Esophagus squamous epithelium (tissue), 5 donors: ENCODE measurements around the gene PTPRS. TPM values are rescaled to one million over a fixed set of nuclear protein-coding genes. Genes with fewer than 3 reads are reported as not detected.

Experiments
- DNase-seq: peaks from one replicate; lab custom pipeline; 2025; lab: John Stamatoyannopoulos, UW
- H3K27ac ChIP-seq, 4 donors: fragments of 200-600 bp; sonication (generic); one replicate each; pipeline ENCODE4 v1.5.1; 2016 to 2019; ENCODE audit warnings: mild to moderate bottlenecking in 1 of 4
- H3K27me3 ChIP-seq, 4 donors: fragments of 200-600 bp; sonication (generic); 1 replicate in 3 of 4; 2 replicates in 1 of 4; pipeline versions ENCODE4 v1.5.1 to v1.6.0; 2017 to 2021; ENCODE audit warnings: antibody characterized with exemption in 1 of 4
- H3K36me3 ChIP-seq, 3 donors: fragments of 200-600 bp; sonication (generic); one replicate each; pipeline ENCODE4 v1.5.1; 2016 to 2019
- H3K4me1 ChIP-seq, 3 donors: fragments of 200-600 bp; sonication (generic); one replicate each; pipeline ENCODE4 v1.5.1; 2017 to 2019
- H3K4me3 ChIP-seq, 4 donors: fragments of 200-600 bp; sonication (generic); 1 replicate in 3 of 4; 2 replicates in 1 of 4; pipeline ENCODE4 v1.5.1; 2016 to 2019; ENCODE audit warnings: mild to moderate bottlenecking in 2 of 4, moderate library complexity in 1 of 4
- H3K9me3 ChIP-seq, 3 donors: fragments of 200-600 bp; sonication (generic); one replicate each; pipeline ENCODE4 v1.5.1; 2016 to 2019
- POLR2A ChIP-seq, 4 donors: fragments of 450-650 bp; IDR thresholded peaks; one replicate each; pipeline ENCODE4 v1.6.1; 2017; ENCODE audit warnings: antibody characterized with exemption in 4 of 4, mild to moderate bottlenecking in 4 of 4, moderate library complexity in 3 of 4
- WGBS, 2 donors: methylation state at CpG; one replicate each; pipeline ENCODE4 v1.1.5; 2018; 5-methylcytosine and 5-hydroxymethylcytosine counted together
- intact Hi-C: fragments of 100-400 bp; cut with DNase I; formaldehyde crosslinking; loops from one replicate; pipeline ENCODE4 v1.15.0; 2022
- total RNA-seq, 4 donors: library from RNA; depleted of rRNA; stranded (reverse); fragments of >200 nt; gene quantifications; one replicate each; pipeline ENCODE4 v1.1.0, GENCODE V29; 2016
- TF ChIP-seq, protein P1 (sequence below), 6 experiments: fragments of 450-650 bp in 4 of 6; fragments of 200-600 bp in 2 of 6; sonication (generic) in 2 of 6; IDR thresholded peaks; one replicate each; pipeline ENCODE4 v1.5.1; 2016 to 2019; ENCODE audit warnings: antibody characterized with exemption in 6 of 6, mild to moderate bottlenecking in 4 of 6, moderate library complexity in 4 of 6
- donor health status: DM: yes; HTN: yes; CAD: no.

The PTPRS gene
- total RNA-seq, 4 donors from 2014 or later = 61.7 to 173 (median 86.6) TPM

DNA sequence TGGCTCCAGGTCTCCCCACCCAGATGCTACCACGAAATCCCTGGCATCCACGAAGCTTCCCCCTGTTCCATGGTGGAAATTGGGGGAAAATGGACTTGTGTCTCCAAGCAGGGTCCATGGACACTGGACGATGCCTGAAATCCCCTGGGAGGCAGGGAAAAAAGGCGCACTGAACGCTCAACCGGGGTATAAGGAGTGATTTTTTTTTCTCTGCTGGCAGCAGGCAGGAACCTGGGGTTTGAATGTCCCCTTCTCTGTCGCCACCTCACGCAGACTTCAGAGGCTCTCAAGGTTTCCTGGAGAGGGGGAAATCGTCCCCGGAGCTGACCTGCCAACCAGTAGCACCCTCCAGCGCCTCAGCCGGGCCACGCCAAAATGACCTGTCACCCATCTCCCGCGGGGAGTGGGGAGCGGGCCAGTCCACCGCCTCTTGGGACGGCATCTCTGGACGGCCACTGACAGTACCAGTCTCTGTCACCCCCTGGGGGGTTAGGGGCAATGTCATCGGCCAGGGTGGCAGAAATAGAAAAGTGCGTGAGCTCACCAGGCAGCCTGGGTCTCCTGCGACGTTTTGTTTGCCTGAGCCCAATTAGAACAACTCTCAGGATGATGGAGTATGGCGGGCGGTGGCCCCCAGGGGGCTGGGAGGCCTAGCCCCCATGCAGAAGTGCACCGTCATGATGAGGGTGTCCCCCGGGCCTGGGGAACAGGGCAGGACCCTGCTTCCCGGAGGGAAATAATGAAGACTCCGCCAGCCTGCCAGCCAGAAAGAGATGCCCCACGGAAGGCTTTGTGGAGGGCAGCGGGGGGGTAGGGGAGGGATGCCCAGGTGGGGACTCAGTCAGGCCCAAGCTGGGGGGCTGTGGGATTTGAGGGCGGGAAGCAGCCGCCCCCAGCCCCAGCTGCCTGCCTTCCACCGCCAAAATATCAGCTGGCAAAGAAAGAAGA lies 2.6 kb downstream of the PTPRS start:
- Histone ChIP-seq H3K36me3 (no peaks in the 10 kb centered on the region), H3K4me1 (peaks cover 14 to 29% (median 28%) of the 10 kb centered on the region in 3 donors), H3K9me3 (no peaks in the 10 kb centered on the region), H3K27ac (no peak overlapping the region), H3K4me3 (no peak overlapping the region), H3K27me3 (peaks cover 6 to 91% (median 19%) of the 10 kb centered on the region in 4 donors)
- intact Hi-C loops = no loop called here
- 59 to 64% methylated on average over 12 to 15 of the region's 34 CpGs for WGBS, 2 donors
- DNase-seq = no peak
- TF ChIP-seq POLR2A (IDR thresholded peaks at IDR 0.05) = no peak
- TF ChIP-seq, protein P1, sequence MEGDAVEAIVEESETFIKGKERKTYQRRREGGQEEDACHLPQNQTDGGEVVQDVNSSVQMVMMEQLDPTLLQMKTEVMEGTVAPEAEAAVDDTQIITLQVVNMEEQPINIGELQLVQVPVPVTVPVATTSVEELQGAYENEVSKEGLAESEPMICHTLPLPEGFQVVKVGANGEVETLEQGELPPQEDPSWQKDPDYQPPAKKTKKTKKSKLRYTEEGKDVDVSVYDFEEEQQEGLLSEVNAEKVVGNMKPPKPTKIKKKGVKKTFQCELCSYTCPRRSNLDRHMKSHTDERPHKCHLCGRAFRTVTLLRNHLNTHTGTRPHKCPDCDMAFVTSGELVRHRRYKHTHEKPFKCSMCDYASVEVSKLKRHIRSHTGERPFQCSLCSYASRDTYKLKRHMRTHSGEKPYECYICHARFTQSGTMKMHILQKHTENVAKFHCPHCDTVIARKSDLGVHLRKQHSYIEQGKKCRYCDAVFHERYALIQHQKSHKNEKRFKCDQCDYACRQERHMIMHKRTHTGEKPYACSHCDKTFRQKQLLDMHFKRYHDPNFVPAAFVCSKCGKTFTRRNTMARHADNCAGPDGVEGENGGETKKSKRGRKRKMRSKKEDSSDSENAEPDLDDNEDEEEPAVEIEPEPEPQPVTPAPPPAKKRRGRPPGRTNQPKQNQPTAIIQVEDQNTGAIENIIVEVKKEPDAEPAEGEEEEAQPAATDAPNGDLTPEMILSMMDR (IDR thresholded peaks at IDR 0.05) = no peak

DNA sequence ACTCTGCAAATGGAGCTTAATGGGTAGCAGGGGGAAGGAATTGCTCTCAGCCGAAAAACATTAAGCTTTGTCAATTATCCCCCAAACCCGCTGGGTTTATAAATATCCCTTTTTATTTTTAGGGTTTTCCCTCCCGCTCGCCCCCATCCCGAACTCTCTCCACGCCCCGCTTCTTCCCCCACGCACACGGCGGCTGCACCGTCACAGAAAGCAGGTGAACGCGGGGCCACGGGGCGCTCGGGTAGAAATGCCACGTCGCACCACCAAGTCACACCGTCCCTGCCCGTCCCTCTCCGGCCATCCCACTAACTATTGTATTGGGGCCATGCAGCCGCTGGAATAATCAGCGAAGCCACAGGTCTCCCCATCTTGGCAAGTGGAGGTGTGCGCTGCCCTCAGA lies 3.5 kb downstream of the PTPRS start:
- Histone ChIP-seq H3K27me3 (peaks cover 6 to 94% (median 19%) of the 10 kb centered on the region in 4 donors), H3K4me3 (no peak overlapping the region), H3K27ac (no peak overlapping the region), H3K9me3 (no peaks in the 10 kb centered on the region), H3K36me3 (no peaks in the 10 kb centered on the region), H3K4me1 (peaks cover 14 to 29% (median 28%) of the 10 kb centered on the region in 3 donors)
- intact Hi-C loops = no loop called here
- no peak for DNase-seq
- 64 to 78% methylated on average over 6 to 21 of the region's 24 CpGs for WGBS, 2 donors
- TF ChIP-seq, protein P1 (IDR thresholded peaks at IDR 0.05) = no peak

DNA sequence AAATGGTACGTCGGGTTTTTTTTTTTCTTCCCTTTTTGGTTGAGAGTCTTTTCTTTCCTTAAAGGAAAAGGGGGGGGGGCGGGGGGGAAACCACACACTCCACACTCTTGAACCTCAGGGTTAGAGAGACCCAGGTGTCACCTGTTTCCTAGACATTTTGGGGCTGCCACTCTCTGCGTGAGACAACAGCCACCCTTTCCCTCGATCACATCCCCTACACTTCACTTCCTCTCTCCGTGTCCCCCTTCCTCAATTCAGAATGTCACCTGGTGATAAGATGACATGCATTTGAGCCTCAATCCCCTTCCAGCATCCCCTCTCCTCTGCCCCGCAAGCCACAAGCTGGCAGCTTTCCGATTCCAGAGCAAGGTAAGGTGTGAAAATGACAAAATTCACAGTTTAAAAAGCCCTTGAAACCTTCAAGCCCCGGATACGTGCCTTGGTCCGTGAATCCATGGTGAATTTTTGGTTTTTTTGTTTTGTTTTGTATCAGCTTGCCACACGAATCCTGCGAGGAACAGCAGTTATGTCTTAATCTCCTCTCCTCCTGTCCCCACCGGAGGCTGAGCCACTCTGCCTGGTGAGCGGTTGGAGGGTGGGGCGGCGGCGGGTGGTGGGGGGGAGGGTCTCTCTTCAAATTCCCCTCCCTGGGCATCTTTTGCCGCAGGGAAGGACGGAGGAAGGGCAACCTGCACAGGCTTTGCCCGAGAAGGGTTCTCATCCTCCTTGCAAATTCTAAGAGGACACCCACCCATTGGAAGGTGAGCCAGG lies 4.2 kb downstream of the PTPRS start:
- peaks cover 14 to 29% (median 28%) of the 10 kb centered on the region in 3 donors for H3K4me1 ChIP-seq
- WGBS, 2 donors = 36 to 41% methylated on average over 12 to 14 of the region's 21 CpGs
- peaks cover 6 to 87% (median 19%) of the 10 kb centered on the region in 4 donors for H3K27me3 ChIP-seq
- H3K36me3 ChIP-seq = no peaks in the 10 kb centered on the region
- TF ChIP-seq, protein P1 (IDR thresholded peaks at IDR 0.05) = no peak
- TF ChIP-seq POLR2A (IDR thresholded peaks at IDR 0.05) = no peak
- intact Hi-C loops = no loop called here
- DNase-seq = no peak
- H3K27ac ChIP-seq = no peak overlapping the region
- H3K9me3 ChIP-seq = no peaks in the 10 kb centered on the region
- H3K4me3 ChIP-seq = no peak overlapping the region

DNA sequence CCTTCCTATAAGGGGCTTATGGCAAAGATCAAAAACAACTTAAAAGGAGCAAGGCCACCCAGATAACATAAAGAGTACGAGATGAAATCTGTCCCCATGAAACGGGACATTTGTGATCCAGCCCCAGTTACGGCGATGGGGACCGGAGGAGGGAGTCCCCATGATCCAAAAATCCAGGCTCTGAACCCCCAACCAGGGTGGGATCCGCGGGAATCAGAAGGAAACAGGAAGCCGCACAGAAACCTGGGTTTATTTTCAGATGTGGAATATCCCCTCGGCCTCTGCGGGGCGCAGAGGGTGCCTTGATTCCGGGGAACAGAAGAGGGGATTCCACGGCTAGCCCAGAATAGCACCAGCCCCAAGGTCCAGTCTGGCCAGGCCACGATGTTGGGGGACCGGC lies 5.0 kb downstream of the PTPRS start:
- H3K27me3 ChIP-seq = peaks cover 6 to 79% (median 19%) of the 10 kb centered on the region in 4 donors
- intact Hi-C loops = no loop called here
- no peak overlapping the region for H3K27ac ChIP-seq
- H3K36me3 ChIP-seq = no peaks in the 10 kb centered on the region
- WGBS, 2 donors = 65 to 71% methylated on average over 10 to 15 of the region's 15 CpGs
- H3K9me3 ChIP-seq = no peaks in the 10 kb centered on the region
- DNase-seq = no peak
- TF ChIP-seq POLR2A (IDR thresholded peaks at IDR 0.05) = no peak
- TF ChIP-seq, protein P1 (IDR thresholded peaks at IDR 0.05) = no peak
- H3K4me3 ChIP-seq = no peak overlapping the region
- peaks cover 14 to 23% (median 22%) of the 10 kb centered on the region in 3 donors for H3K4me1 ChIP-seq
